Gastroesophageal sphincter (tissue), 3 donors: Measurements from ENCODE around the gene BIRC6.

Source experiments
- POLR2A ChIP-seq, 2 donors: fragments of 450-650 bp; IDR thresholded peaks; one replicate each; pipeline ENCODE4 v1.6.1; 2017; ENCODE audit warnings: antibody characterized with exemption in 2 of 2, mild to moderate bottlenecking in 2 of 2, moderate library complexity in 1 of 2
- POLR2AphosphoS5 ChIP-seq: sonication (generic); formaldehyde crosslinking; IDR thresholded peaks from one replicate; pipeline ENCODE4 v1.6.1; 2017; ENCODE audit warnings: antibody characterized with exemption
- TF ChIP-seq, protein P1 (sequence below), 4 experiments: fragments of 200-600 bp in 2 of 4; fragments of 450-650 bp in 2 of 4; sonication (generic) in 1 of 4; IDR thresholded peaks; one replicate each; pipeline ENCODE4 v1.5.1; 2017 to 2019; ENCODE audit warnings: antibody characterized with exemption in 4 of 4, mild to moderate bottlenecking in 2 of 4, moderate library complexity in 2 of 4

DNA sequence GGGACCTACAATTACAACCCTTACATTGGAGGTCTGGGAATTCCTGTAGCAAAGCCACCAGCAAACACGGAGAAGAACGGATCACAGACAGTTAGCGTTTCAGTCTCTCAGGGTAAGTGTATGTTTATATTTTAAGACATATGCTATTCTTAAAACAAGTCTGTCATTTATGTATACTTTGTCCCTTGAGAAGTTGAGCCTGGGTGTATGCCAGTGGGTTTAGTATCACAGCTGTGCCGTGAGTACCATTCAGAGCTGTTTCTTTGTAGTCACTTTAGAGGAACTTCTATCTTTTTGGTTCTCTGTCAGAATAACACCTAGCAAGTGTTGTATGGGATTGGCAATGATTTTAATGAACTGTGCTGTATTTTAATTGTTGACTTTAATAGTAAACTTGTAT is 125.6 kb downstream of the BIRC6 start:
- TF ChIP-seq, protein P1, sequence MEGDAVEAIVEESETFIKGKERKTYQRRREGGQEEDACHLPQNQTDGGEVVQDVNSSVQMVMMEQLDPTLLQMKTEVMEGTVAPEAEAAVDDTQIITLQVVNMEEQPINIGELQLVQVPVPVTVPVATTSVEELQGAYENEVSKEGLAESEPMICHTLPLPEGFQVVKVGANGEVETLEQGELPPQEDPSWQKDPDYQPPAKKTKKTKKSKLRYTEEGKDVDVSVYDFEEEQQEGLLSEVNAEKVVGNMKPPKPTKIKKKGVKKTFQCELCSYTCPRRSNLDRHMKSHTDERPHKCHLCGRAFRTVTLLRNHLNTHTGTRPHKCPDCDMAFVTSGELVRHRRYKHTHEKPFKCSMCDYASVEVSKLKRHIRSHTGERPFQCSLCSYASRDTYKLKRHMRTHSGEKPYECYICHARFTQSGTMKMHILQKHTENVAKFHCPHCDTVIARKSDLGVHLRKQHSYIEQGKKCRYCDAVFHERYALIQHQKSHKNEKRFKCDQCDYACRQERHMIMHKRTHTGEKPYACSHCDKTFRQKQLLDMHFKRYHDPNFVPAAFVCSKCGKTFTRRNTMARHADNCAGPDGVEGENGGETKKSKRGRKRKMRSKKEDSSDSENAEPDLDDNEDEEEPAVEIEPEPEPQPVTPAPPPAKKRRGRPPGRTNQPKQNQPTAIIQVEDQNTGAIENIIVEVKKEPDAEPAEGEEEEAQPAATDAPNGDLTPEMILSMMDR (IDR thresholded peaks at IDR 0.05) = no peak
- TF ChIP-seq POLR2A (IDR thresholded peaks at IDR 0.05) = no peak
- TF ChIP-seq POLR2AphosphoS5 = no peak
